Sciatic nerve (tissue), 2 donors: ENCODE results near the gene SETD2. TPM values are rescaled to one million over a fixed set of nuclear protein-coding genes. Genes with fewer than 3 reads are reported as not detected.

Experiments used
- ATAC-seq: fragments of 200-7000 bp; cut with Tn5 transposase; one replicate; pipeline ENCODE4 v1.9.1; 2020; ENCODE audit warnings: mild to moderate bottlenecking, moderate library complexity
- DNase-seq: peaks from one replicate; pipeline ENCODE4 v3.0.0-alpha.2; 2020; ENCODE audit warnings: low spot score
- intact Hi-C: fragments of 100-400 bp; cut with DNase I; formaldehyde crosslinking; loops from one replicate; pipeline ENCODE4 v1.14.2; 2022
- total RNA-seq: library from RNA; stranded (reverse); fragmentation: NEBNext Ultra II Directional; extraction: Animal tissue kit (Norgen Biotek cat#: 25700); gene quantifications from one replicate; pipeline ENCODE4 v1.2.1, GENCODE V29; 2021
- donor health status: DM: no; HTN: no; CAD: no.
- donor health status: DM: no; HTN: no; CAD: no.

Gene SETD2
- total RNA-seq, 1 donor from 2014 or later, result 68.3 TPM

DNA sequence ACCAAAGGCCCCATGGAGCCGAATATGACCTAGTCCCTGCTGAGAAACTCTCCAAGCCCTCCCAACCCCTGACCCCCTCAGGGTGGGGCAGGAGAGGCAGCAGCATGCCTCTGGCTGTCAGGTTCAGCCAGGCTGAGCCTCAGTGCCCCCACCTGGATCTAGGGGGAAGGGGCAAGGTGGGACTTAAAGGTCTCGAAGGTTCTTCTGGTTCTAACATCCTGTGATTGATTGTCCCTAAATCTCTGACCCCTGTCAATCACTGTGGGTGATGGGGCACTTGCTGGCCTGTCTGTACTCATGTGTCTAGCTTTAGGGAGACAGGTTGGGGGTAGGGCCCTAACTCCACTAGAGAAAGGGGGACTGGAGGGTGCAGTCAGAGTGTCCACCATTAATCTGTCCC, 170.6 kb downstream of the SETD2 start:
- intact Hi-C loops, result no loop called here
- ATAC-seq, result no peak
- DNase-seq, result no peak

DNA sequence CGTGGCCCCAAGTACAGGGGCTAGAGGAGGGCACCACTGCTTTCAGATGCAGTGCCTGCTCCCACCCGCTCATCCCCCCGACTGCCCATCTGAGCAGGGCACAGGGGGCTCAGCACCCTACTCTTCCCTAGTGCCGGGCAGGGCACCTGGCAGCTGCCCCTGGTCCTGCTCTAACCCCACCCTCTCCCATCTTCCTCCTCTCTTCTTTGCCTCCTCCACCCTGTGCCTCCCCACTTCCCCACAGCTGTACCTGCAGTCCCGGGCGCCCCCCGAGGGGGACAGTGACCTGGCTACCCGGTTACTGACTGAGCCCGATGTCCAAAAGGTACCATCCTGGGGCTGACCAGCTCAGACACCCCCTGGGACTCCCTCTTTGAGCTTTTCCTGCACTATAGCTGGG, 171.7 kb downstream of the SETD2 start:
- ATAC-seq, result no peak
- intact Hi-C loops, result no loop called here
- DNase-seq, result no peak

DNA sequence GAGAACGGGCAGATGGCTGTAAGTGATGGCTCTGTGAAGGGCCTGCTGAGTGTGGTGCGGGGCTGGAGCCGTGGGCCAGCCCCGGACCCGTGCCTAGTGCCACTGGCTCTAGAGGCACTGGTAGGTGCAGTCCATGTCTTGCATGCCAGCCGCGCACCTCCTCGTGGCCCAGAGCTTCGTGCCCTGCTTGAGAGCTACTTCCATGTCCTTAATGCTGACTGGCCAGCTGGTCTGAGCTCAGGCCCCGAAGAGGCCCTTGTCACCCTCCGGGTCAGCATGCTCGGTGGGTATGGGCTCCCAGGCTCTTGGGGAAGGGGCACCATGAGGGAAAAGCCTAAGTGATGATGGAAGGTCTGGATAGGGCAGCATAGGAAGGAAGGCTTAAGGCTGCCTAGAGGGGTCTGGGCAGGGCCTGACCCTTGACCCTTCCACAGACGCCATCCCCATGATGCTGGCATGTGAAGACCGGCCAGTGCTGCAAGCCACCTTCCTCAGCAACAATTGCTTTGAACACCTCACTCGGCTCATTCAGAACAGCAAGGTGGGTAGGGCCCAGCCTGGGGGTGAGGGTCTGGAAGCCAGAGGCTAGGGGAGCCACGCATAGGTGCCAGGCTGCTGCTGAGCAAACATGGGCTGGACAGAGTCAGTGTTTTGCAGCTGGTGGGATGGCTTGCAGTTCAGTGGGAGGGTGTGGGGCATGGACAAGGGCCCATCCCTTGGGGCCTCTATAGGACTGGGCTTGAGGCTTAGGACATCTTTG, 172.3 kb downstream of the SETD2 start:
- intact Hi-C loops, result no loop called here
- ATAC-seq (no peak), DNase-seq (no peak)

DNA sequence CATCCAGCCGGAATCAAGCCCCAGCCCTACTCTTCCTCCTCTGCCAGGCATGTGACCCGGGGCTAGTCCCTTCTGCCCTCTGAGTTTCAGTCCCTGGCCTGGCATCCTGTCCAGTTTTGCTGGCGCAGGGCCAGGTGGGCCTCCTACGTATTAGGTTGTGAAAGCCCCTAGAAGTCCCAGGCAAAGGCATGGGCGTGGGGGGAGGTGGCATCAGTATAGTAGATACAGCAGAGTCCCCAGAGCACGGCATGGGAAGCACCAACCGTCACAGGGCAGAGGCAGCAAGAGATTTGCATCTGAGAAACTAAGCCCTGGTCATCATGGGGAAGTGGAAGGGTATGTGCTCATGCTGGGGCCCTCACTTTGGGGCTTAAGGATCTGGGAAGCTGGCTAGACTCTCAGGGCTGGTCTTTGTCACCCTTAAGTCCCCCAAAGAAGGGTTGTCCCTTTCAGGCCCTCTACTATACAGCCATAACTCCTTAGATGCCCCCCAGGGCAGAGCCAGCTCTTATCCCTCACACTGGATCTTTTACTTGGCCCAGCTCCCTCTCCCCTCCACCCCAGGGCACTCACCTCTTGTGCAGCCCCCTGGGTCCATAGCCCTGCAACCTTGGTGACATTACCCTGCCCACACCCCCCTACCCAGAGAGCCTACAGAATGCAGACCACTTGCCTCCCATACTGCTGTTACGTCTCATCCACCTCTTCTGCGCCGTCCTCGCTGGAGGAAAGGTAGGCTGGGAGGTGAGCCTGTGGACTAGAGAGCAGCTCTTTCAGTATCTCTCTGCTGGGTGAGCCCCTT, 173.1 kb downstream of the SETD2 start:
- DNase-seq (no peak), ATAC-seq (peak; percentile 19)
- intact Hi-C loops, result no loop called here

GRCh38 chr3:46989146-46989810, 174.6 kb downstream of the SETD2 start:
- no peak for ATAC-seq
- DNase-seq, result no peak
- intact Hi-C loops, result no loop called here

DNA sequence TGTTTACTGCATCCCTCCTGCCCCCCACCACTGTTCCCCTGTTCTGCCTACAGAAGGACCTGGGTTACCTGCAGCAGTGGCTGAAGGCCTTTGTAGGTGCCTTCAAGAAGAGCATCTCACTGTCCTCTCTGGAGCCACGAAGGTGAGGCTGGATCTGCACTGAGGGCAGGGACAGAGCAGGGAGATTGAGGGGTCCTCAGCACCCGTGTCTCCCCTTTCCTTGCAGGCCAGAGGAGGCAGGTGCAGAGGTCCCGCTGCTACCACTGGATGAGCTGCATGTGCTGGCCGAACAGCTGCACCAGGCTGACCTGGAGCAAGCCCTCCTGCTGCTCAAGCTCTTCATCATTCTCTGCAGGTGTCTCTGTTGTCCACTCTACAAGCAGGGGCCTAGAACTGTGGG, 175.3 kb downstream of the SETD2 start:
- intact Hi-C loops, result no loop called here
- ATAC-seq (no peak), DNase-seq (no peak)

GRCh38 chr3:46987743-46988401, 176.0 kb downstream of the SETD2 start:
- intact Hi-C loops, result no loop called here
- DNase-seq (no peak), ATAC-seq (peak; percentile 61)

- intact Hi-C loops, result no loop called here
- ATAC-seq (no peak), DNase-seq (no peak)
Measured at GRCh38 chr3:46987319-46987742, 176.6 kb downstream of the SETD2 start.

DNA sequence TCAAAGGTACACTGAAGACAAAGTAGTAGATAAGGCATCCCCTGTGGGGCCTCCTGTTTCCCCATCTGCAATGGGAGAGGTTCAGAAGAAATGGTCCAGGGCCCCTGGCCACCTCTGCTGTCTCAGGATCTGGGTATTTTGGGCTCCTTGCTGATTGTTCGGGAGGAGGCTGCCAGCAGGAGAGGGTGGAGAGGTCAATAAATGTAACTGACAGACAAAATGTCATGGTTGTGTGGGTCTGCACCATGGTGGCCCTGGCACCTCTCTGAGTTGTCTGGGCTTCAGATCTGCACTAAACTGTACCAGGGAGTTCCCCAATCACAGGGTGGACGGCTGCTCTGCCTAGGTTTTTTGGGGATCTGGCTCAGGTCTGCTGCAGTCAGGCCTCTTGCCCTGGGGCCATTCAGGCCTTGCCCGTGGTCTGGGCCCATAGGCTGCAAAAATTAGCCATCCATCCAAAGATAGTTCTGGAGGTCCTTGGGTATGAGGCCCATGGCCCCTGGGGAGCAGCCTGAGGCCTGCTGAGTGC, 177.1 kb downstream of the SETD2 start:
- DNase-seq, result no peak

DNA sequence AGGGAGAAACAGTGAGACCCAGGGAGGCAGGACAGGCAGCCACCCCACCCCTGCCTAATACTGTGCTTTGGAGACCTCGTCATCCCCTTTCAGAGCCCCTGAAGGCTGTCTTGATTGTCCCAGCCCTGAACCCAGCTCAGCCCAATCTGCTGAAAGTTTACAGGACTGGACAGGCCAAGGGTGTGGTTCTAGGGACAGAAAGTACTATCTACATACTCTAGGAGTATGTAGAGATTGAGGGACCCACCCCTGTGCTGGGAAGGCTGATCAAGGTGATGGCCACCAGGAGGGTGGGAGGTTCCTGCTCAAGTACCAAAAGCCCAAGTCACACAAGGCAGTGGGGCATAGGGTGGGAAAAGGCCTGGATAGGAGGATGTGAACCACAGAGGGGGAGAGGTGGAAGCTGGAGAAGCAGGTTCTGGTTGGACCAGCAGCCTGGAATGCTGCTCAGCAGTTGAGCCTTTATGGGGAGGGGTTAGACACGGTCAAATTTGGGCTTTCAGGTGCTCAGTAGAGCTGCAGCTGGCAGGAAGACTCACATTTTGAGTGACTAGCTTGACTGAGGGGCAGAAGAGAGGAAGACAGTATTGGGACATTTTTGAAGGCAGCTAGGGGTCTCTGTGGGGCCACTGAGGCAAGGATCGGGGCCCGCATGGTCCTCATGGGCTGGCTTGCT, 177.7 kb downstream of the SETD2 start:
- intact Hi-C loops, result no loop called here
- DNase-seq (no peak), ATAC-seq (no peak)

More for the DNA sequence above, 177.1 kb downstream of the SETD2 start:
- no peak for ATAC-seq
- intact Hi-C loops, result no loop called here

DNA sequence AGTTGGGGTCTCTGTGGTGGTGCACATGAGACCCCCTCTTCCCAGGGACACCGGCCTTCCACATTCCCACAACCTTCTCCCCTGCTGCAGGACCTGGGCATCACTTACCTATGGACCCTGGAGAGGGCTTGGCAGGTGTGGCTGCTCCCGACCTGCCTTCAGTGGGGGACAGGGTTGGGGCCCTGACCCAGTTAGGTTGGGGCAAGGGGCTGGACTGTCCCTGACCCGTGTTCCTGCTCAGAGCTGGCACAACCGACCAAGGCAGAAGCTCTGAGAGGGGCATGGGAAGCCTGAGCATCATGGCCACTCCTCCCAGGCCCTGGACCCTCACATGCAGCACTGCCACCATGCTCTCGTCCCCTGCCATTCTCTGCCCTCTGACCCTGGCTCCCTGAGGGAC, 178.3 kb downstream of the SETD2 start:
- DNase-seq (no peak), ATAC-seq (no peak)

DNA sequence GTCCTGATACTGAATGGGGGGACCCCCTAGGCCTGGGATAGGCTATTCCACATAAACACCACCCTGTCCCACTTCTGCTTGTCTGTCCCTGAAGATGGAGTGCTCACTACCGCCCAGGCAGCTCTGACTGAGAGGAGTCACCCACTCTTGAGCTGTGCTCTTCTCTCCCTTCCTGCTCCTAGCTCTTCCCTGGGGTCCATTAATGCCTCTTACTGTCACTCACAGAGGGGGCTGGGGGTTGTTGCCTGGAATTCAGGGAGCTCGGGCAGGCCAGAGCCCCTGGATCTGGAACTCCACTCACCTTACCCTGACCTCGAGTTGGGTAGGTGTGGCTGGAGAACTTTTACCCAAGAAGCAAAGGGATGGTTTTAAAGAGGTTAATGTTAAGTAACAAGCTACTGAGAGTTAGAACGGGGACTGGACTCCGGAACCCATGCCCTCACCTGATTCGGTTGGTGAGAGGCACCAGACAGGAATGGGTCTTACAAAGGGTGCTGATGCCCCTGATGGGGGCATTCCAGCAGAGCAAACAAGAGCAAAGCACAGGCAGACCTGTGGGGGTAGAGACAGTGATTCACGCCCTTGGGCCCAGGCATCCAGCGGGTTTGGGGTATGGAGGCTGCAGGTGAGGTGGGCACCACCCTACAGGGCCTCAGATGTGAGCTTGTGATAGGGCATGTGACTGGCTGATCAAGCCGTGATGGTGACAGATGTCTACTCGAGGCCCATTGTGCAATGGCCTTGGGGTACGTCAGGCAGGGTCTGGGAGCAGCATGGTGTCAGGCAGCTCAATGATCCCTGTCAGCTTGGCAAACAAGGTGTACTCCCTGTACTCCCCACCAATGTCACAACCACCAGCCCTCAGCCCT, 179.1 kb downstream of the SETD2 start:
- intact Hi-C loops, result no loop called here
- ATAC-seq (no peak), DNase-seq (no peak)

More for the DNA sequence above, 178.3 kb downstream of the SETD2 start:
- intact Hi-C loops, result no loop called here

- ATAC-seq, result no peak
- peak; percentile 47 for DNase-seq
- intact Hi-C loops, result no loop called here
Measured at GRCh38 chr3:46982546-46982945, 181.4 kb downstream of the SETD2 start.

DNA sequence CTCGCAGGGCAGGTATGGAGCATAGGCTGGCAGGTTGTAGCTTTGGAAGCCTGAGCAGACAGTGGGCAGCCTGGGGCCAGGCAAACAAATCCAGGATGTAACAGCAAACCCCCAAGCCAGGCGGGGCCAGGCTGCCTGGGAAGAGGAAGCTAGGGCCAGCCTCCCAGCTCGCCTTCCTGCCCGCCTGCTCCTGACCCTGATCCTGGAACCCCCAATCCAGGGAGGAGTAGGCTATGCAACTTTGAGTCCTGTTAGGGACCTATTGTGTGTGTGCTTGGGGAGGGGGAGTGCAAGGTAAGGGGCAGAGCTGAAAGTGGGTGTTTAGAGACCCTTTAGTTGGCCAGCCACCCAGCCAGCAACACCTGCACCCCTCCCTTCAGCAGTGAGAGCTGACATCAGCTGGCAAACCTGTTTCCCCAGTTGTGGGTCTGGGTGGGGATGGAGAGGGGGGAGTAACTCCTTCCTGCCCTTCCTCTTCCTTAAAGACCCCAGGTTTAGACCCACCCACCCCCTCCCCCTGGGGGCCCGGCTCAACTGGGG, 181.9 kb downstream of the SETD2 start:
- DNase-seq (peak; percentile 53), ATAC-seq (no peak)
- intact Hi-C loops, result no loop called here

DNA sequence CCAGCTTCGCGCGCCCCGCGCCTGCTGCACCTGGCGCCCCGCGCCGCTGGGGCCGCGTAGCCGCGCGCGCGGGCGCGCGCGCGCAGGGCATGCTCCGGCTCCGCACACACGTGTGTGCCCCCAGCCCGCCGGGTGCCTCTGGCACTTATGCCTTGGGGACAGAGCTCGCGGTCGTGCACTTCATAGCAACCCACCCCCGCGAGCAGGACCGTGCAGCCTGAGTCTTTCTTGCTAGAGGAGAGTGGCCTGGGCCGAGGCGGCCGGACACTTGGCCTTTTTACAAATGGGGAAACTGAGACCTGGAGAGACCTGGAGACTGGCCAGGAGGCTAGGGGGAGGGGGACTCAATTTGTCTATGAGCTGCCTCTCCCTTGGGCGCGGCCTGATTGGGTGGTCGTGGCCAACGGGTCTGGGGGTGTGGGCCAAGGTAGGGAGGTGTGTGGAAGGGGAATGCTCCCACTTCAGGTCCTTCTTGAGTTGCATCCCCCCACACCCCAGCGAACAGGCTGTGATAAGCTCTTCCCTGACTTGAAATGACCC, 183.9 kb downstream of the SETD2 start:
- ATAC-seq (no peak), DNase-seq (no peak)
- intact Hi-C loops, result no loop called here

DNA sequence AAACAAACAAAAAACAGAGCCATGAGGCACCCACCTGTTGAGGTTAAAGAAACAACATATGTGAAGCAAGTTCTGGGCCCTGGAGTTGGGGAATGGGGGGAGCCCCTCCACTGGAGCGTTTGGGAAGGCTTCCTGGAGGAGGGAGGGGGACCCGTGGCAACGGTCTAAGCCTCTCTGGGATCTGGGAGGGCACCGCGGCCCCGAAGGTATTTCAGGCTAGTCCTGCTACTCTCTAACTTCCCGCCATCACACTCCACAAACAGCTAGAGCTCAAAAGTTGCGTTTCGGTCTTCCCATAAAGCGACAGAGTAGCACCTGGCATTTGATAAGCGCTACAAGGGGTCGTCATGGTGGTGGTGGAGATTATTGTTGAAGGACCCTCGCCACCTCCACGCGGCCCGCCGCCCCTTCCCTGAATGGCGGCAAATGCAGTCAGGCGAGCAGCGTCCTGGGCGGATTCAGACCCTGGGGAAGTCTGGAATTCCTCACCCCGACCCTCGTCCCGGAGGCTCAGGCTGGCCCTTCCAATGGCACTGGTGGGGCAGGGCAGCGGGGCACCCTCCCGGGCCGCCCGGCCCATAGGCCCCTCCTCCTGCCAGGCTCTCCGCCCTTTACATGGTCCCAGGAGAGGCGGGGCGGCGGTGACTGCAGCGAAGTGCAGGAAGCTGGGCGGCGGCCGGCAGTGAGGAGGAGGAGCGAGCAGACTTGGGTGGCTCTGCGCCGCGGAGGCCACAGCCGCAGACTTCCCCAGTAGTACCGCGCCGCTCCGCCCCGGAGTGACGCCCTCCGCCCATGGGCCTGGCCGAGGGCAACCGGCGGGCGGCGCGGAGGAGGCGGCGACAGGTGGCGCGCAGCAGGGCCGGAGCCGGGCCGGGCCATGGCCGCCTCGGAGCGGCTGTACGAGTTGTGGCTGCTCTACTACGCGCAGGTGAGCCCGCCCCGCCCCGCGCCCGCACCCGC, 184.6 kb downstream of the SETD2 start, which contains the start of gene NBEAL2:
Gene NBEAL2 (plus strand): TSS at position 682 of the 960 bp plus-strand sequence. CDS start 196 bp downstream, at position 878.
- intact Hi-C loops, result no loop called here
- peak; percentile 95 for DNase-seq
- ATAC-seq, result peak; percentile 82
